Fibroblast of villous mesenchyme (primary cell): Measurements from ENCODE around the gene GPR37L1. TPM values are rescaled to one million over a fixed set of nuclear protein-coding genes. Genes with fewer than 3 reads are reported as not detected.

ENCODE experiments used
- DNase-seq: peaks from one replicate; pipeline ENCODE4 v3.0.0-alpha.2; 2010; ENCODE audit warnings: low read depth
- H3K4me3 ChIP-seq: 2 replicates; pipeline ENCODE4 v1.5.1; 2011; ENCODE audit warnings: low read depth, mild to moderate bottlenecking, low read length
- CTCF ChIP-seq: IDR thresholded peaks from 2 replicates; pipeline ENCODE4 v1.5.1; 2012; ENCODE audit warnings: low read depth, mild to moderate bottlenecking, low read length; ENCODE audit not compliant: insufficient read depth
- total RNA-seq: library from RNA; depleted of rRNA; stranded (reverse); fragments of >200 nt; gene quantifications from 2 replicates; pipeline ENCODE4 v1.2.3, GENCODE V29; 2012

Gene GPR37L1
- under 0.01 TPM in 1 of 2 replicates, not detected in the other for total RNA-seq

DNA sequence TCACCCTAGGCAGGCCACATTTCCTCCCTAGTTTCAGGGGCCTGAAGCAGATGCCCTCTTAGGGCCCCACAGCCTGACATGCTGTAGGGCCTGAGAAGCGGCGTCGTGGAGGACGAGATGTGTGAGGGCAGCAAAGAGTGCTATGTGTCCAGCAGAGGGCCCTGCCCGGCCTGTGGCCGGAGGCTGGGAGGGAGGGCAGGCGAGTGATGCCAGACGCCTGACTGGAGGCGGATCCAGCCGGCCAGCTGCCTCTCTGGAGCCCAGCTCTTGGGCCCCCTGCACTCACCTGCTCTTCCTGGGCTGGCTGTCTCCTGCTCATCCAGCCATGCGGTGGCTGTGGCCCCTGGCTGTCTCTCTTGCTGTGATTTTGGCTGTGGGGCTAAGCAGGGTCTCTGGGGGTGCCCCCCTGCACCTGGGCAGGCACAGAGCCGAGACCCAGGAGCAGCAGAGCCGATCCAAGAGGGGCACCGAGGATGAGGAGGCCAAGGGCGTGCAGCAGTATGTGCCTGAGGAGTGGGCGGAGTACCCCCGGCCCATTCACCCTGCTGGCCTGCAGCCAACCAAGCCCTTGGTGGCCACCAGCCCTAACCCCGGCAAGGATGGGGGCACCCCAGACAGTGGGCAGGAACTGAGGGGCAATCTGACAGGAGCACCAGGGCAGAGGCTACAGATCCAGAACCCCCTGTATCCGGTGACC is at the start of gene GPR37L1:
Gene GPR37L1 (plus strand): TSS at position 279 of the 697 bp plus-strand sequence. CDS start 47 bp downstream, at position 326.
- peak; percentile 78 for TF ChIP-seq CTCF
- H3K4me3 ChIP-seq = no peak within 1 kb of the TSS
- peak; percentile 68 for DNase-seq

- TF ChIP-seq CTCF = no peak
- no peak for DNase-seq
- no peak overlapping the region for H3K4me3 ChIP-seq
Observed at GRCh38 chr1:202073206-202073605, 49.5 kb upstream of the GPR37L1 start.

DNA sequence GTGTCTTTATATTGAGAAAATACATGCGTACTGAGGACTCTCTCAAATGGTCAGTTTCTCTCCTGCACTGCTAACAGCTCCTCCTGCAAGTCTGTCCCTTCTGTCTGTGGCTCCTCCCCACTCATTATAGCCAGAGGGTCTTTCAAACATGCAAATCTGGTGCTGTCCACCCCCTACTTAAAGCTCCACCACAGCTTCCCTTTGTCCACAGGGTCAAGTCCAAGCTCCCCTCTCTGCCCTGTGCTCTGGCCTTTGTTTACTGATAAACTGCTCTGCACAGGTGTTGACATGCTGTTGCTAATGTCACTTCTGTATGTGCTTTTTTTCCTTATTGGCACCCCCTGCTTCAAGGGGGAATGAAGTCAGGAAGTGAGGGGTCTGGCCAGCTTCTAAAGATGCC is 47.7 kb upstream of the GPR37L1 start:
- no peak for DNase-seq
- no peak for TF ChIP-seq CTCF
- H3K4me3 ChIP-seq = no peak overlapping the region

GRCh38 chr1:202075389-202075788 is 47.3 kb upstream of the GPR37L1 start:
- no peak for TF ChIP-seq CTCF
- H3K4me3 ChIP-seq = no peak overlapping the region
- DNase-seq = no peak

DNA sequence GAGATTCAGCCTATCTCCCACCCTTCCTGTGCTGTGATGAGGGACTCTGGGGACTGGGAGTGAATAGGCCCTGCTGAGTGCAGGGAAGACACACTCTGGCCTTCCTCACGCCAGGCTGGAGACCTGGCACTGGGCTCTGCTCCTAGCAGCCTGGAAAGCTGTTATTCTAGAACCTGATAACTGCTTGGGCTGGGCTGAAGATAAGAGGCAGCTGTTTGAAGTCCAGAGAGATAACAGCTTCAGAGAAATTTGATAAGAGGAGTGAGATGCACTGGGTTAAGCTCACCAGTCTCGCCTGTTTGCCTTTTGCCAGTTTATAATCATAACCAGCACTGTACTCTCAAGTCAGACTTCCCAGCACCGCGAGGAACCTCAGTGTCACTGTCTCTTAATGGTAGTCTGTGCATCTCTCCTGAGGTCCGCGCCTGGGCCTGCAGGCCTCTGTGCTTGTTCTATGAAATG is 46.6 kb upstream of the GPR37L1 start:
- H3K4me3 ChIP-seq = no peak overlapping the region
- DNase-seq = peak; percentile 54
- TF ChIP-seq CTCF = no peak

- no peak overlapping the region for H3K4me3 ChIP-seq
- no peak for TF ChIP-seq CTCF
- peak; percentile 48 for DNase-seq
Observed at GRCh38 chr1:202078241-202078640, 44.5 kb upstream of the GPR37L1 start.

DNA sequence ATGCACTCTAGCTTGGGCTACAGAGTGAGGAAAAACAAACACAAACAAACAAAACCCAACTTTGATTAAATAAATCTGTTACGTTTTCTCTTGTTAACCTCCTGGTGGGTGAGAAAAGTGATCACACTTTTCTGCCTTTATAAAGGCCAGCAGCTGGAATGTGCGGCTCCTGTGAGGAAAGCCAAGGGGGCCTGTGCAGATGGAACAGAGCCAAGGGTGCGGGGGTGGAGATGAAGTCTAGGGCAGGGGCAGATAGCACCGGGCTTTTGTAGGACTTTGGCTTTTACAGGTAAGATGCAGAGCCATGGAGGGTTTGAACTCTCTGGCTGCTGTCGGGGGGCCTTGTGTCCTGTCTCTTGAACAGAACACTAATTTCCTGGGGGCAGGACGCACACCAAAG is 40.7 kb upstream of the GPR37L1 start:
- DNase-seq = no peak
- no peak overlapping the region for H3K4me3 ChIP-seq
- TF ChIP-seq CTCF = no peak
